ENCODE results near the gene IGSF11.
"Not testable (repeated sequence)": the region's sequence is repeated elsewhere in the genome, so short reads cannot be mapped to it uniquely, and the experiment has no call there.

The IGSF11 gene

GRCh38 chr3:119034256-119035013 lies at the start of gene IGSF11:
TSS of gene IGSF11 (minus strand) at chr3:119034846. CDS start at chr3:119034582, 264 bp downstream.
- peak; percentile 64 for DNase-seq

GRCh38 chr3:119080364-119080763 lies 45.7 kb upstream of the IGSF11 start:
- DNase-seq, result no peak

- DNase-seq, result no peak
Observed at GRCh38 chr3:119073258-119074001, 38.8 kb upstream of the IGSF11 start.

- DNase-seq, result not testable (repeated sequence)
Observed at GRCh38 chr3:119072451-119072850, 37.8 kb upstream of the IGSF11 start.

- DNase-seq, result no peak
Observed at GRCh38 chr3:119069725-119070124, 35.1 kb upstream of the IGSF11 start.

GRCh38 chr3:119063471-119063870 lies 28.8 kb upstream of the IGSF11 start:
- no peak for DNase-seq

GRCh38 chr3:119062892-119063291 lies 28.2 kb upstream of the IGSF11 start:
- DNase-seq, result no peak

GRCh38 chr3:119044593-119044992 lies 9.9 kb upstream of the IGSF11 start:
- DNase-seq, result no peak

- no peak for DNase-seq
Observed at GRCh38 chr3:119042162-119042561, 7.5 kb upstream of the IGSF11 start.

GRCh38 chr3:119035014-119035346 lies 334 bp upstream of the IGSF11 start:
- DNase-seq, result no peak

- no peak for DNase-seq
Observed at GRCh38 chr3:119033393-119034255, 1.0 kb downstream of the IGSF11 start.

- no peak for DNase-seq
Observed at GRCh38 chr3:119025171-119025795, 9.4 kb downstream of the IGSF11 start.

- no peak for DNase-seq
Observed at GRCh38 chr3:119019767-119020518, 14.7 kb downstream of the IGSF11 start.

- no peak for DNase-seq
Observed at GRCh38 chr3:119018690-119019463, 15.8 kb downstream of the IGSF11 start.

GRCh38 chr3:119015942-119016341 lies 18.7 kb downstream of the IGSF11 start:
- DNase-seq, result no peak

GRCh38 chr3:119013951-119014350 lies 20.7 kb downstream of the IGSF11 start:
- no peak for DNase-seq

- no peak for DNase-seq
Observed at GRCh38 chr3:119011528-119011927, 23.1 kb downstream of the IGSF11 start.

GRCh38 chr3:118997190-118997589 lies 37.5 kb downstream of the IGSF11 start:
- DNase-seq, result no peak

- DNase-seq, result no peak
Observed at GRCh38 chr3:118991775-118992174, 42.9 kb downstream of the IGSF11 start.

GRCh38 chr3:118990823-118991560 lies 43.7 kb downstream of the IGSF11 start:
- no peak for DNase-seq
